ENCODE results near the gene MOB2. TPM values are rescaled to one million over a fixed set of nuclear protein-coding genes. Genes with fewer than 3 reads are reported as not detected.

MOB2 gene
- total and polyA plus RNA-seq, 2 of the 13 experiments (the other 11 are each of a cell fraction or from before 2014, with no cell fraction given), result 21.8 to 27.7 TPM

GRCh38 chr11:1490651-1491050, 4.1 kb upstream of the MOB2 start:
- DNase-seq (ENCODE audit: low spot score) (no peak), ATAC-seq (no peak), FAIRE-seq (no peak)
- no peak overlapping the region for H3K4me2 ChIP-seq (ENCODE audit: low read depth, low read length)
- H3K27me3 ChIP-seq (ENCODE audit: control insufficient read depth in 1 of 2, insufficient read depth in 2 of 2, low read length in 2 of 2), result no peaks in the 10 kb centered on the region
- BruUV-seq (replicated peaks), result no TSS peak
- H3K79me2 ChIP-seq (ENCODE audit: insufficient read depth, low read length), result peaks cover 8% of the 10 kb centered on the region
- H2AFZ ChIP-seq (ENCODE audit: low read length), result no peak overlapping the region
- H3K36me3 ChIP-seq (replicated peaks in 1 of 2; ENCODE audit: control insufficient read depth in 1 of 2, insufficient read depth in 2 of 2, low read length in 2 of 2), result no peaks in the 10 kb centered on the region
- in situ Hi-C loops (cut with HindIII; ENCODE audit: extremely low pct_ligation_motif_present, low pct_unique_long_range_greater_than_20kb) (no loop called here), intact Hi-C loops (cut with micrococcal nuclease; ENCODE audit: unreplicated experiment) (no loop called here)
- H3K9me3 ChIP-seq (ENCODE audit: low read length), result no peaks in the 10 kb centered on the region
- ChIA-PET CTCF (ENCODE audit: low intra/inter-chr PET ratio, low total read pairs) (no interaction called here), POLR2A (no interaction called here)
- TF ChIP-seq MBNL3 (CRISPR knock-in tag; conservative IDR thresholded peaks at IDR 0.05), result no peak
- TF ChIP-seq MEF2D (CRISPR knock-in tag; IDR thresholded peaks at IDR 0.05), result no peak
- TF ChIP-seq TCF12 (IDR thresholded peaks at IDR 0.05), result no peak
- TF ChIP-seq TCF12 (CRISPR knock-in tag; IDR thresholded peaks at IDR 0.05), result no peak
- TF ChIP-seq KDM1A (CRISPR knock-in tag; IDR thresholded peaks at IDR 0.05), result no peak
- no peak for TF ChIP-seq ZNF850 (CRISPR knock-in tag; conservative IDR thresholded peaks at IDR 0.05)
- TF ChIP-seq MNT (IDR thresholded peaks at IDR 0.05), result 0 out of 2 replicates have a peak, but pooled peaks have one; percentile 17
- no peak for TF ChIP-seq PLRG1 (conservative IDR thresholded peaks at IDR 0.05)
- TF ChIP-seq ZNF281 (CRISPR knock-in tag; IDR thresholded peaks at IDR 0.05; ENCODE audit: borderline replicate concordance), result no peak
- no peak overlapping the region for H3K27ac ChIP-seq (ENCODE audit: extremely low read length, insufficient read depth, low read length)
- no peak overlapping the region for H3K9ac ChIP-seq (ENCODE audit: insufficient read depth, low read depth, low read length)
- no peak overlapping the region for H3K4me3 ChIP-seq (replicated peaks in 1 of 3; ENCODE audit: insufficient read depth in 1 of 3, low read depth in 2 of 3, low read length in 3 of 3)
- no peaks in the 10 kb centered on the region for H3K4me1 ChIP-seq (ENCODE audit: insufficient read depth, low read length)
- peaks cover 12% of the 10 kb centered on the region for H4K20me1 ChIP-seq (ENCODE audit: insufficient read depth, low read length)
- WGBS (ENCODE audit: low lambda C conversion rate), result 92% methylated on average over 4 of the region's 7 CpGs
